Transverse colon (tissue), 4 donors: Measurements from ENCODE around the gene LRRK2.

Experiments
- EP300 ChIP-seq: sonication (generic); formaldehyde crosslinking; IDR thresholded peaks from one replicate; pipeline ENCODE4 v1.6.1; 2017; ENCODE audit warnings: antibody characterized with exemption, low read depth
- POLR2AphosphoS5 ChIP-seq, 3 donors: sonication (generic); formaldehyde crosslinking; IDR thresholded peaks; one replicate each; pipeline ENCODE4 v1.6.1; 2016; ENCODE audit warnings: antibody characterized with exemption in 3 of 3
- TF ChIP-seq, protein P1 (sequence below), 5 experiments: fragments of 200-600 bp in 3 of 5; fragments of 450-650 bp in 2 of 5; sonication (generic) in 3 of 5; IDR thresholded peaks; 1 replicate in 2 of 5; 2 replicates in 3 of 5; pipeline ENCODE4 v1.5.1; 2016 to 2017; ENCODE audit warnings: antibody characterized with exemption in 5 of 5, inconsistent platforms in 3 of 5, mild to moderate bottlenecking in 2 of 5, moderate library complexity in 1 of 5

DNA sequence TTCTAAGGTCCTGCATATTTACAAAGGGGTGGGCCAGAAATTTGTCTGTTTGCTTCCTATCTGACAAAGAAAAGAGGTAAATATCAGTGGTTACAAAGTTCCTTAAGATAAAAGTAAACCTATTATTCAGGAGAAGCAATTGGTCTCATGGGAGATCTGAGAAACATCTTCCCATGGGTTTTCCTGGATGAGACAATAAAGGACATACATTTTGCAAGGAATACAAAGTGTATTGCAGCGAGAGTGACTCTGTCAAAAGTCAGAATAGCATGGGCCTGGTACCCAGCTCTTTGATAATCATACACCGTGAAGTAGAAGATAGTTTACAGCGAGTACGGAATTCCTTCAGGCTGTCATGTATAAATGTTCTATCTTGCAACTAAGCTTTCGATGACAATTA, 14.2 kb downstream of the LRRK2 start:
- TF ChIP-seq, protein P1, sequence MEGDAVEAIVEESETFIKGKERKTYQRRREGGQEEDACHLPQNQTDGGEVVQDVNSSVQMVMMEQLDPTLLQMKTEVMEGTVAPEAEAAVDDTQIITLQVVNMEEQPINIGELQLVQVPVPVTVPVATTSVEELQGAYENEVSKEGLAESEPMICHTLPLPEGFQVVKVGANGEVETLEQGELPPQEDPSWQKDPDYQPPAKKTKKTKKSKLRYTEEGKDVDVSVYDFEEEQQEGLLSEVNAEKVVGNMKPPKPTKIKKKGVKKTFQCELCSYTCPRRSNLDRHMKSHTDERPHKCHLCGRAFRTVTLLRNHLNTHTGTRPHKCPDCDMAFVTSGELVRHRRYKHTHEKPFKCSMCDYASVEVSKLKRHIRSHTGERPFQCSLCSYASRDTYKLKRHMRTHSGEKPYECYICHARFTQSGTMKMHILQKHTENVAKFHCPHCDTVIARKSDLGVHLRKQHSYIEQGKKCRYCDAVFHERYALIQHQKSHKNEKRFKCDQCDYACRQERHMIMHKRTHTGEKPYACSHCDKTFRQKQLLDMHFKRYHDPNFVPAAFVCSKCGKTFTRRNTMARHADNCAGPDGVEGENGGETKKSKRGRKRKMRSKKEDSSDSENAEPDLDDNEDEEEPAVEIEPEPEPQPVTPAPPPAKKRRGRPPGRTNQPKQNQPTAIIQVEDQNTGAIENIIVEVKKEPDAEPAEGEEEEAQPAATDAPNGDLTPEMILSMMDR (IDR thresholded peaks at IDR 0.05) = no peak
- no peak for TF ChIP-seq EP300
- TF ChIP-seq POLR2AphosphoS5 (IDR thresholded peaks at IDR 0.05) = no peak
